H1 (cell line): Measurements from ENCODE around the gene BSCL2. TPM values are rescaled to one million over a fixed set of nuclear protein-coding genes. Genes with fewer than 3 reads are reported as not detected.

Experiments
- CTCF ChIA-PET: fragments of 300-600 bp; sonication (Branson Sonifier 250); formaldehyde crosslinking; loops from one replicate; lab custom pipeline; 2021; ENCODE audit not compliant: partially characterized antibody; lab: Charles Lee
- POLR2A ChIA-PET: fragments of 300-600 bp; sonication (Branson Sonifier 250); formaldehyde crosslinking; loops from one replicate; lab custom pipeline; 2021; ENCODE audit warnings: inconsistent platforms; ENCODE audit not compliant: partially characterized antibody; lab: Charles Lee
- DNase-seq, 2 experiments: peaks; one replicate each; pipeline versions ENCODE4 v3.0.0 to v3.0.0-alpha.2; 2010 to 2022; ENCODE audit warnings: low spot score in 2 of 2, low read depth in 1 of 2, mixed read lengths in 1 of 2
- FAIRE-seq: peaks from 2 replicates; lab custom pipeline; 2011; peaks lifted over from hg19 to GRCh38; lab: Jason Lieb, UNC
- H2AFZ ChIP-seq: 2 replicates; pipeline ENCODE4 v1.8.1; 2012; ENCODE audit warnings: low read length, inconsistent platforms
- H2AK5ac ChIP-seq: 2 replicates; pipeline ENCODE4 v1.6.1; 2013; ENCODE audit warnings: low read depth, low read length
- H2BK120ac ChIP-seq: replicated peaks from 2 replicates; pipeline ENCODE3; 2013; ENCODE audit warnings: low read depth, low read length, inconsistent platforms
- H2BK12ac ChIP-seq: 2 replicates; pipeline ENCODE4 v1.6.1; 2013; ENCODE audit warnings: low read depth, low read length
- H2BK15ac ChIP-seq: 2 replicates; pipeline ENCODE4 v1.6.1; 2013; ENCODE audit warnings: low read length
- H2BK20ac ChIP-seq: 2 replicates; pipeline ENCODE4 v1.6.1; 2013; ENCODE audit warnings: low read length
- H2BK5ac ChIP-seq: 2 replicates; pipeline ENCODE4 v1.6.1; 2013; ENCODE audit warnings: low read depth, low read length
- H3K14ac ChIP-seq: 2 replicates; pipeline ENCODE4 v1.6.1; 2013; ENCODE audit warnings: inconsistent platforms; ENCODE audit not compliant: insufficient read length
- H3K18ac ChIP-seq: 2 replicates; pipeline ENCODE4 v1.6.1; 2013; ENCODE audit warnings: low read length; ENCODE audit errors: extremely low read depth
- H3K23ac ChIP-seq: 2 replicates; pipeline ENCODE4 v1.6.1; 2013; ENCODE audit warnings: inconsistent platforms; ENCODE audit not compliant: insufficient read length
- H3K23me2 ChIP-seq: 2 replicates; pipeline ENCODE4 v1.6.1; 2013; ENCODE audit warnings: low read depth, low read length
- H3K27ac ChIP-seq: 2 replicates; pipeline ENCODE4 v1.6.1; 2011; ENCODE audit warnings: low read depth, low read length, inconsistent platforms
- H3K27me3 ChIP-seq, 4 experiments: replicated peaks in 1 of 4; 1 replicate in 1 of 4; 2 replicates in 3 of 4; pipeline versions ENCODE4 v1.6.1 to v1.8.1; 2011 to 2013; ENCODE audit warnings: low read length in 3 of 4, mild to moderate bottlenecking in 3 of 4, inconsistent platforms in 2 of 4, mixed read lengths in 2 of 4, moderate library complexity in 1 of 4; ENCODE audit not compliant: control insufficient read depth in 3 of 4, insufficient read depth in 3 of 4; ENCODE audit errors: extremely low read depth in 1 of 4
- H3K36me3 ChIP-seq, 4 experiments: 2 replicates each; pipeline versions ENCODE4 v1.6.1 to v1.8.1; 2011 to 2013; ENCODE audit warnings: mild to moderate bottlenecking in 4 of 4, low read length in 3 of 4, moderate library complexity in 2 of 4, control low read depth in 1 of 4, inconsistent platforms in 1 of 4; ENCODE audit not compliant: insufficient read depth in 4 of 4, control insufficient read depth in 2 of 4
- H3K4ac ChIP-seq: replicated peaks from 2 replicates; pipeline ENCODE3; 2013; ENCODE audit warnings: low read length, low read depth, mixed read lengths, inconsistent platforms; ENCODE audit not compliant: insufficient read length
- H3K4me1 ChIP-seq, 4 experiments: replicated peaks in 1 of 4; 1 replicate in 1 of 4; 2 replicates in 3 of 4; pipeline versions ENCODE4 v1.6.1 to v1.8.1; 2011 to 2013; ENCODE audit warnings: low read length in 3 of 4, inconsistent platforms in 2 of 4, mixed read lengths in 1 of 4; ENCODE audit not compliant: insufficient read depth in 4 of 4, control insufficient read depth in 3 of 4
- H3K4me2 ChIP-seq, 2 experiments: 2 replicates each; pipeline versions ENCODE4 v1.6.1 to v1.8.1; 2011 to 2013; ENCODE audit warnings: low read depth in 2 of 2, low read length in 2 of 2, control low read depth in 1 of 2, inconsistent platforms in 1 of 2, mild to moderate bottlenecking in 1 of 2; ENCODE audit not compliant: insufficient read depth in 1 of 2
- H3K4me3 ChIP-seq, 4 experiments: fragments of 200-600, 300-600 bp in 1 of 4; sonication (generic), shearing (Covaris generic), sonication (Bioruptor Twin) in 1 of 4; 2 replicates each; pipeline versions ENCODE4 v1.5.1 to v1.8.1; 2011 to 2016; ENCODE audit warnings: low read length in 4 of 4, low read depth in 3 of 4, control low read depth in 2 of 4, inconsistent platforms in 2 of 4, mild to moderate bottlenecking in 2 of 4, mixed read lengths in 1 of 4, moderate library complexity in 1 of 4; ENCODE audit not compliant: insufficient read depth in 2 of 4; ENCODE audit errors: extremely low read depth in 1 of 4
- H3K56ac ChIP-seq: replicated peaks from 2 replicates; pipeline ENCODE3; 2013; ENCODE audit warnings: low read depth, mild to moderate bottlenecking, mixed read lengths, low read length, inconsistent platforms; ENCODE audit not compliant: insufficient read length
- H3K79me1 ChIP-seq: 2 replicates; pipeline ENCODE4 v1.6.1; 2013; ENCODE audit warnings: low read depth, low read length, control low read depth
- H3K79me2 ChIP-seq, 2 experiments: 2 replicates each; pipeline versions ENCODE4 v1.6.1 to v1.8.1; 2012 to 2013; ENCODE audit warnings: low read length in 2 of 2, mild to moderate bottlenecking in 2 of 2, inconsistent platforms in 1 of 2; ENCODE audit not compliant: insufficient read depth in 2 of 2, control insufficient read depth in 1 of 2
- H3K9ac ChIP-seq, 4 experiments: replicated peaks in 1 of 4; 1 replicate in 1 of 4; 2 replicates in 3 of 4; pipeline versions ENCODE4 v1.6.1 to v1.8.1; 2011 to 2013; ENCODE audit warnings: low read depth in 3 of 4, low read length in 3 of 4, control low read depth in 2 of 4, mild to moderate bottlenecking in 2 of 4, moderate library complexity in 2 of 4, inconsistent platforms in 1 of 4; ENCODE audit errors: extremely low read depth in 1 of 4
- H3K9me3 ChIP-seq, 2 experiments: 2 replicates each; pipeline versions ENCODE4 v1.6.1 to v1.8.1; 2012 to 2013; ENCODE audit warnings: mild to moderate bottlenecking in 2 of 2, moderate library complexity in 2 of 2, control low read depth in 1 of 2, inconsistent platforms in 1 of 2, low read depth in 1 of 2, low read length in 1 of 2, mixed read lengths in 1 of 2; ENCODE audit not compliant: insufficient read depth in 2 of 2
- H4K20me1 ChIP-seq, 2 experiments: replicated peaks in 1 of 2; 2 replicates each; pipeline versions ENCODE3 to v1.8.1; 2011 to 2013; ENCODE audit warnings: inconsistent platforms in 2 of 2, low read length in 2 of 2, mild to moderate bottlenecking in 1 of 2; ENCODE audit not compliant: insufficient read depth in 2 of 2, control insufficient read depth in 1 of 2
- H4K5ac ChIP-seq: 2 replicates; pipeline ENCODE4 v1.6.1; 2013; ENCODE audit warnings: low read length, low read depth, mixed read lengths, inconsistent platforms; ENCODE audit not compliant: insufficient read length
- H4K8ac ChIP-seq: 2 replicates; pipeline ENCODE4 v1.8.0; 2013; ENCODE audit warnings: mild to moderate bottlenecking, moderate library complexity, low read length, inconsistent platforms; ENCODE audit not compliant: insufficient read depth; ENCODE audit errors: extremely low read depth
- H4K91ac ChIP-seq: replicated peaks from 2 replicates; pipeline ENCODE3; 2013; ENCODE audit warnings: low read length, mixed read lengths, inconsistent platforms; ENCODE audit not compliant: insufficient read length
- CBX8 ChIP-seq: fragments of 300-800, 300-1000 bp; sonication (generic); IDR thresholded peaks from 2 replicates; pipeline ENCODE4 v1.7.1; 2016; ENCODE audit warnings: low read depth, low read length, borderline replicate concordance
- EZH2 ChIP-seq: fragments of 200-600 bp; sonication (generic); IDR thresholded peaks from 2 replicates; pipeline ENCODE4 v1.7.1; 2012; ENCODE audit warnings: low read depth, mild to moderate bottlenecking, moderate library complexity, low read length, inconsistent platforms; ENCODE audit not compliant: severe bottlenecking
- FOSL1 ChIP-seq: IDR thresholded peaks from 2 replicates; pipeline ENCODE4 v1.6.1; 2011; ENCODE audit warnings: mild to moderate bottlenecking, low read depth, low read length, moderate library complexity; ENCODE audit not compliant: insufficient read depth
- JUN ChIP-seq: IDR thresholded peaks from 2 replicates; pipeline ENCODE4 v1.6.1; 2011; ENCODE audit warnings: low read depth, mild to moderate bottlenecking, improper control_type of control experiment, low read length
- KDM1A ChIP-seq: fragments of 200-600, 300-600 bp; sonication (generic); IDR thresholded peaks from 2 replicates; pipeline ENCODE4 v1.7.1; 2016; ENCODE audit warnings: mild to moderate bottlenecking, low read length, borderline replicate concordance
- NANOG ChIP-seq: IDR thresholded peaks from 2 replicates; pipeline ENCODE4 v1.6.1; 2011; ENCODE audit warnings: low read length, low read depth, mild to moderate bottlenecking, inconsistent platforms; ENCODE audit not compliant: insufficient read depth, poor library complexity, severe bottlenecking
- PHF8 ChIP-seq: fragments of 200-600 bp; sonication (generic); conservative IDR thresholded peaks from 2 replicates; pipeline ENCODE4 v1.7.1; 2012; ENCODE audit warnings: low read depth, mild to moderate bottlenecking, inconsistent platforms, low read length, moderate library complexity
- POLR2A ChIP-seq, 2 experiments: IDR thresholded peaks; 1 replicate in 1 of 2; 2 replicates in 1 of 2; pipeline ENCODE4 v1.6.1; 2011; ENCODE audit warnings: low read depth in 2 of 2, low read length in 2 of 2, mild to moderate bottlenecking in 2 of 2; ENCODE audit errors: control extremely low read depth in 1 of 2
- RXRA ChIP-seq: IDR thresholded peaks from 2 replicates; pipeline ENCODE4 v1.6.1; 2011; ENCODE audit warnings: low read depth, mild to moderate bottlenecking, low read length, moderate library complexity; ENCODE audit not compliant: insufficient read depth
- TAF1 ChIP-seq: IDR thresholded peaks from 2 replicates; pipeline ENCODE4 v1.6.1; 2011; ENCODE audit warnings: mild to moderate bottlenecking, low read depth, low read length
- TEAD4 ChIP-seq: IDR thresholded peaks from 2 replicates; pipeline ENCODE4 v1.6.1; 2012; ENCODE audit warnings: low read depth, low read length, inconsistent platforms, mixed read lengths
- WGBS, 2 experiments: shearing (Covaris generic) in 1 of 2; methylation state at CpG; one replicate each; pipeline versions ENCODE4 v1.1.6 to v1.1.7; 2013 to 2015; ENCODE audit warnings: low lambda C conversion rate in 2 of 2, mixed read lengths in 2 of 2, inconsistent platforms in 1 of 2, low coverage in 1 of 2, missing lambda C conversion rate in 1 of 2; ENCODE audit not compliant: insufficient replicate concordance in 2 of 2, insufficient coverage in 1 of 2, insufficient read length in 1 of 2; ENCODE audit errors: extremely low coverage in 1 of 2, missing lambda C conversion rate in 1 of 2; 5-methylcytosine and 5-hydroxymethylcytosine counted together
- polyA plus RNA-seq, 7 experiments: library from polyadenylated mRNA; depleted of rRNA in 3 of 7; stranded (reverse) in 5 of 7; unstranded in 2 of 7; fragments of >200 nt in 5 of 7; fragments of 200-250 nt in 2 of 7; gene quantifications; 1 replicate in 5 of 7; 2 replicates in 1 of 7; 4 replicates in 1 of 7; pipeline versions ENCODE4 v1.2.1 to v1.2.3, GENCODE V29; 2011 to 2013; ENCODE audit warnings: missing spikeins in 2 of 7, mixed read lengths in 2 of 7
- total RNA-seq: library from RNA; stranded (reverse); fragmentation: NEBNext Ultra II Directional; extraction: Animal tissue kit (Norgen Biotek cat#: 25700); gene quantifications from 2 replicates; pipeline ENCODE4 v1.2.1, GENCODE V29; 2021
- TF ChIP-seq, protein P1 (sequence below): IDR thresholded peaks from 2 replicates; pipeline ENCODE4 v1.6.1; 2011; ENCODE audit warnings: low read length, improper control_type of control experiment

The BSCL2 gene
- total and polyA plus RNA-seq, 2 of the 8 experiments (the other 6 are each of a cell fraction or from before 2014, with no cell fraction given): 59.5 to 264 TPM

DNA sequence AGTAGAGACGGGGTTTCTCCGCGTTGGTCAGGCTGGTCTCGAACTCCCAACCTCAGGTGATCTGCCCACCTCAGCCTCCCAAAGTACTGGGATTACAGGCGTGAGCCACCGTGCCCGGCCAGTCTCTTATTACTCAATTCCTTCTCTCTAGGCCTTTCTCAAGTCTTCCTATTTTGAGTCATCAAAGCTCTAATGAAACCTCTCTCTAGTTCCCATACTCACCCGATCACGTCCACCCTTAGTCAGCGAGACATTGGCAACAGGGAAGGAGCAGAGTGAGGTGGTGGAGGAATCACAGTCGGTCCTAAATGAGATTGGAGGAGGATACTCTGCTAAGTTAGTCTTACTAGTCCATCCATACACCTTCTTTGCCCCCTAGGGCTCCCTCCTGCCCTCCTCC is 5.0 kb downstream of the BSCL2 start:
- Histone ChIP-seq H3K4ac (no peak overlapping the region), H3K14ac (no peak overlapping the region), H3K9ac (no peak overlapping the region), H3K56ac (no peak overlapping the region), H3K79me1 (no peaks in the 10 kb centered on the region; the same call in 1 of the 2 replicates), H4K8ac (no peak overlapping the region; the same call in 1 of the 2 replicates), H2AFZ (no peak overlapping the region), H3K27ac (no peak overlapping the region), H3K4me1 (peaks cover 0 to 11% (median 5%) of the 10 kb centered on the region in 4 experiments; a peak in 5 of 7 replicates), H3K9me3 (no peaks in the 10 kb centered on the region), H4K91ac (no peak overlapping the region), H3K36me3 (peaks cover 0 to 11% (median 6%) of the 10 kb centered on the region in 4 experiments; a peak in 5 of 8 replicates), H4K20me1 (no peaks in the 10 kb centered on the region), H3K4me3 (no peak overlapping the region), H3K79me2 (peaks cover 0 to 7% of the 10 kb centered on the region in 2 experiments; a peak in 1 of 4 replicates), H3K4me2 (no peak overlapping the region), H2BK5ac (no peak overlapping the region), H3K23me2 (peaks cover 14% of the 10 kb centered on the region), H3K18ac (no peak overlapping the region), H2BK120ac (no peak overlapping the region), H3K27me3 (no peaks in the 10 kb centered on the region), H2BK12ac (no peak overlapping the region), H4K5ac (no peak overlapping the region), H2BK20ac (no peak overlapping the region), H2AK5ac (no peak overlapping the region), H2BK15ac (no peak overlapping the region), H3K23ac (no peak overlapping the region)
- 88% methylated on average over 11 of the region's 11 CpGs; no CpG with 5 or more reads in 1 of the 2 experiments for WGBS, 2 experiments
- ChIA-PET POLR2A (interaction anchor here (0.7 to 61.4 kb wide), 5 partner anchors 9 to 110 kb away, joined by 3 to 2041 read pairs (median 3); partner anchors contain the start of genes C11orf98, CSKMT, GANAB and INTS5), CTCF (interaction anchor here (1.0 to 6.1 kb wide), 5 partner anchors 12 to 77 kb away, joined by 3 to 35 read pairs (median 4); partner anchors contain the start of gene LRRN4CL)
- no peak for DNase-seq
- TF ChIP-seq, protein P1, sequence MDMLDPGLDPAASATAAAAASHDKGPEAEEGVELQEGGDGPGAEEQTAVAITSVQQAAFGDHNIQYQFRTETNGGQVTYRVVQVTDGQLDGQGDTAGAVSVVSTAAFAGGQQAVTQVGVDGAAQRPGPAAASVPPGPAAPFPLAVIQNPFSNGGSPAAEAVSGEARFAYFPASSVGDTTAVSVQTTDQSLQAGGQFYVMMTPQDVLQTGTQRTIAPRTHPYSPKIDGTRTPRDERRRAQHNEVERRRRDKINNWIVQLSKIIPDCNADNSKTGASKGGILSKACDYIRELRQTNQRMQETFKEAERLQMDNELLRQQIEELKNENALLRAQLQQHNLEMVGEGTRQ: no peak
- TF ChIP-seq TAF1 (no peak), NANOG (no peak), CBX8 (no peak), RXRA (no peak), EZH2 (no peak), KDM1A (no peak), JUN (no peak), FOSL1 (no peak), TEAD4 (no peak), POLR2A (IDR thresholded peaks at IDR 0.05; ENCODE audit: control extremely low read depth in 1 of 2, low read depth in 2 of 2, low read length in 2 of 2) (no peak), PHF8 (no peak)
- FAIRE-seq: no peak
